H7 (cell line): ENCODE measurements around the gene PPP4R2. TPM values are rescaled to one million over a fixed set of nuclear protein-coding genes. Genes with fewer than 3 reads are reported as not detected.

Source experiments
- DNase-seq: peaks from one replicate; pipeline ENCODE4 v3.0.0; 2012
- H3K27me3 ChIP-seq: 2 replicates; pipeline ENCODE4 v1.6.0; 2011; ENCODE audit warnings: mild to moderate bottlenecking, low read length; ENCODE audit not compliant: control insufficient read depth, insufficient read depth
- H3K36me3 ChIP-seq: replicated peaks from 2 replicates; pipeline ENCODE4 v1.5.1; 2011; ENCODE audit warnings: low read length; ENCODE audit not compliant: control insufficient read depth, insufficient read depth
- H3K4me3 ChIP-seq: 2 replicates; pipeline ENCODE4 v1.5.1; 2011; ENCODE audit warnings: low read depth, mild to moderate bottlenecking, control low read depth, low read length, moderate library complexity; ENCODE audit not compliant: insufficient read depth
- total RNA-seq: library from RNA; depleted of rRNA; stranded (reverse); fragments of >200 nt; shearing (Covaris generic); gene quantifications from 2 replicates; pipeline ENCODE4 v1.2.3, GENCODE V29; 2014; rRNA removed

The PPP4R2 gene
- total RNA-seq, result 54.1 and 63.2 TPM in 2 replicates

GRCh38 chr3:72996473-72997333, at the start of gene PPP4R2:
Gene PPP4R2 (plus strand): TSS chr3:72996811. CDS start chr3:72997038, 227 bp downstream.
- peak; percentile 93 for DNase-seq
- peak within 1 kb of the TSS; percentile 86 for H3K4me3 ChIP-seq
- no peaks in the 10 kb centered on the region for H3K27me3 ChIP-seq

GRCh38 chr3:72947715-72948490, 48.7 kb upstream of the PPP4R2 start:
- Histone ChIP-seq H3K36me3 (no peaks in the 10 kb centered on the region), H3K4me3 (no peak overlapping the region), H3K27me3 (no peaks in the 10 kb centered on the region)
- DNase-seq, result no peak

More at GRCh38 chr3:72996473-72997333, at the start of gene PPP4R2:
- peaks cover 7% of the 10 kb centered on the region; the same call in 1 of the 2 replicates for H3K36me3 ChIP-seq

- Histone ChIP-seq H3K4me3 (no peak overlapping the region), H3K27me3 (no peaks in the 10 kb centered on the region), H3K36me3 (no peaks in the 10 kb centered on the region)
- no peak for DNase-seq
Measured at GRCh38 chr3:72949016-72949415, 47.6 kb upstream of the PPP4R2 start.

GRCh38 chr3:72950372-72950771, 46.2 kb upstream of the PPP4R2 start:
- Histone ChIP-seq H3K36me3 (no peaks in the 10 kb centered on the region), H3K27me3 (no peaks in the 10 kb centered on the region), H3K4me3 (no peak overlapping the region)
- DNase-seq, result no peak

- Histone ChIP-seq H3K36me3 (no peaks in the 10 kb centered on the region), H3K27me3 (no peaks in the 10 kb centered on the region), H3K4me3 (no peak overlapping the region)
- DNase-seq, result peak; percentile 22
Measured at GRCh38 chr3:72950801-72951200, 45.8 kb upstream of the PPP4R2 start.

- Histone ChIP-seq H3K4me3 (no peak overlapping the region), H3K27me3 (no peaks in the 10 kb centered on the region), H3K36me3 (no peaks in the 10 kb centered on the region)
- no peak for DNase-seq
Measured at GRCh38 chr3:72951259-72951722, 45.3 kb upstream of the PPP4R2 start.

- Histone ChIP-seq H3K27me3 (no peaks in the 10 kb centered on the region), H3K4me3 (no peak overlapping the region), H3K36me3 (no peaks in the 10 kb centered on the region)
- no peak for DNase-seq
Measured at GRCh38 chr3:72953325-72953956, 43.2 kb upstream of the PPP4R2 start.

- peak; percentile 21 for DNase-seq
- no peaks in the 10 kb centered on the region for H3K36me3 ChIP-seq
Measured at GRCh38 chr3:72957297-72957696, 39.3 kb upstream of the PPP4R2 start.

GRCh38 chr3:72959336-72959735, 37.3 kb upstream of the PPP4R2 start:
- H3K4me3 ChIP-seq, result no peak overlapping the region
- no peaks in the 10 kb centered on the region for H3K36me3 ChIP-seq
- DNase-seq, result no peak
- no peaks in the 10 kb centered on the region for H3K27me3 ChIP-seq

More at GRCh38 chr3:72957297-72957696, 39.3 kb upstream of the PPP4R2 start:
- no peaks in the 10 kb centered on the region for H3K27me3 ChIP-seq
- no peak overlapping the region for H3K4me3 ChIP-seq

GRCh38 chr3:72960812-72961518, 35.6 kb upstream of the PPP4R2 start:
- Histone ChIP-seq H3K36me3 (no peaks in the 10 kb centered on the region), H3K4me3 (no peak overlapping the region), H3K27me3 (no peaks in the 10 kb centered on the region)
- DNase-seq, result no peak

- no peak for DNase-seq
- Histone ChIP-seq H3K27me3 (no peaks in the 10 kb centered on the region), H3K36me3 (no peaks in the 10 kb centered on the region), H3K4me3 (no peak overlapping the region)
Measured at GRCh38 chr3:72961752-72962151, 34.9 kb upstream of the PPP4R2 start.

- Histone ChIP-seq H3K36me3 (no peaks in the 10 kb centered on the region), H3K4me3 (no peak overlapping the region), H3K27me3 (no peaks in the 10 kb centered on the region)
- DNase-seq, result no peak
Measured at GRCh38 chr3:72962317-72962716, 34.3 kb upstream of the PPP4R2 start.

- no peaks in the 10 kb centered on the region for H3K36me3 ChIP-seq
- no peaks in the 10 kb centered on the region for H3K27me3 ChIP-seq
- DNase-seq, result no peak
- H3K4me3 ChIP-seq, result no peak overlapping the region
Measured at GRCh38 chr3:72964633-72965032, 32.0 kb upstream of the PPP4R2 start.

GRCh38 chr3:72968266-72968664, 28.3 kb upstream of the PPP4R2 start:
- DNase-seq, result no peak
- Histone ChIP-seq H3K27me3 (no peaks in the 10 kb centered on the region), H3K4me3 (no peak overlapping the region), H3K36me3 (no peaks in the 10 kb centered on the region)
